ENCODE measurements around the gene SPECC1. TPM values are rescaled to one million over a fixed set of nuclear protein-coding genes. Genes with fewer than 3 reads are reported as not detected.
A peak's percentile ranks its signal among the peaks of the same experiment; 100 is the strongest.

SPECC1 gene
- total and polyA plus RNA-seq, 9 of the 15 experiments (the other 6 are each of a cell fraction or from before 2014, with no cell fraction given) = 2.4 to 19.6 (median 14.7) TPM

DNA sequence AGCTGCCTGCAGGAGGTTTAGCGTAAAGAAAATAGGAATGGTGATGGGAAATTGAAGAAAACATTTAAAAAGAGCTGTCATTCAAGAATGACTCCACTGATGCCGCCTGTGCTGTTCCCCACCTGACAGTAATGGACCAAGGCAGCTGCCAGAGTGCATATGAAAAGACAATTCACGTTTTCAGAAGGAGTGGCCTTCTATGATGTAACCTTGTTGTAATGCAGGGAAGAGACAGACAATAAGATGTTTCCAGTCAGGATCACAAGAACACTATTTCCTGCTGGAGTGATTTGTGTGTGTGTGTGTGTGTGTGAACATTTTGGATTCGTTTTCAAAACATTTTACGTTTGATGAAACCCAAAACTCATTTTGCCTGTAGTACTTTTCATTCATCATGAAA is 254.4 kb downstream of the SPECC1 start (continued):
- TF ChIP-seq NR2C1 (IDR thresholded peaks at IDR 0.05) (no peak), NR2C1 (tag; IDR thresholded peaks at IDR 0.05) (0 out of 2 replicates have a peak, but pooled peaks have one; percentile 18), EP300 (IDR thresholded peaks at IDR 0.05; ENCODE audit: low read length) (peak; percentile 30; the same call in 1 of the 2 replicates), SMAD4 (CRISPR knock-in tag; conservative IDR thresholded peaks at IDR 0.05) (peak; percentile 56; the same call in 1 of the 2 replicates), TAF7 (tag; IDR thresholded peaks at IDR 0.05) (no peak), ATF7 (IDR thresholded peaks at IDR 0.05) (peak; percentile 64; the same call in 1 of the 2 replicates), ZNF175 (CRISPR knock-in tag; IDR thresholded peaks at IDR 0.05; ENCODE audit: low read depth) (peak; percentile 70), EP400 (IDR thresholded peaks at IDR 0.05) (no peak), LEF1 (IDR thresholded peaks at IDR 0.05) (peak; percentile 16; the same call in 1 of the 2 replicates)

DNA sequence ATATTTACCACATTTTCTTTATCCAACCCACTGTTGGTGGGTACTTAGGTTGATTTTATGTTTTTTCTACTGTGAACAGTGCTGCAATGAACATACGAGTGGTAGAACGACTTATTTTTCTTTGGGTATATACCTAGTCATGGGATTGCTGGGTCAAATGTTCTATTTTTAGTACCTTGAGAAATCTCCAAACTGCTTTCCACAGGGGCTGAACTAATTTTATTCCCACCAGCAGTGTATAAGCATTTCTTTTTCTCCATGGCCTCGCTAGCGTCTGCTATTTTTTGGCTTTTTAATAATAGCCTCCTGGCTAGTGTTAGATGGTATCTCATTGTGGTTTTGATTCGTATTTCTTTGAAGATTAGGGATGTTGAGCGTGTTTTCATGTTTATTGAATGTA is 255.8 kb downstream of the SPECC1 start:
- Histone ChIP-seq H3K4me3 (no peak overlapping the region), H3K79me2 (ENCODE audit: control insufficient read depth, insufficient read depth, low read length) (no peaks in the 10 kb centered on the region), H3K9ac (ENCODE audit: insufficient read depth in 1 of 2, low read depth in 2 of 2, low read length in 2 of 2) (no peak overlapping the region), H3K36me3 (ENCODE audit: control insufficient read depth, insufficient read depth, low read length) (peaks cover 6% of the 10 kb centered on the region; the same call in 2 of the 3 replicates), H3K9me1 (ENCODE audit: control insufficient read depth, insufficient read depth, low read length) (no peaks in the 10 kb centered on the region), H3K4me1 (replicated peaks in 1 of 2; ENCODE audit: control insufficient read depth in 2 of 2, insufficient read depth in 2 of 2, low read length in 2 of 2) (peaks cover 4 to 14% of the 10 kb centered on the region in 2 experiments; a peak in 4 of 5 replicates), H3K27ac (ENCODE audit: extremely low read depth, low read depth, low read length) (no peak overlapping the region), H4K20me1 (replicated peaks; ENCODE audit: control insufficient read depth, insufficient read depth, low read length) (no peaks in the 10 kb centered on the region), H3K9me3 (replicated peaks; ENCODE audit: control insufficient read depth, insufficient read depth, low read depth, low read length) (no peaks in the 10 kb centered on the region), H3K4me2 (ENCODE audit: insufficient read depth, low read length) (no peak overlapping the region), H3K27me3 (ENCODE audit: control insufficient read depth in 2 of 2, insufficient read depth in 2 of 2, low read length in 2 of 2) (no peaks in the 10 kb centered on the region), H2AFZ (ENCODE audit: low read depth, low read length) (no peak overlapping the region)
- FAIRE-seq (no peak), ATAC-seq (no peak), DNase-seq (ENCODE audit: extremely low read depth in 1 of 4, low spot score in 3 of 4) (no peak)
- WGBS (ENCODE audit: insufficient coverage, low coverage, missing lambda C conversion rate) = 65% methylated on average over 4 of the region's 6 CpGs
- ChIA-PET CTCF (ENCODE audit: low intra/inter-chr PET ratio) (no interaction called here), POLR2A (no interaction called here)
- in situ Hi-C loops (cut with MboI) (no loop called here), intact Hi-C loops (cut with micrococcal nuclease) (no loop called here)
- BruUV-seq (replicated peaks) = no TSS peak
- no peak for TF ChIP-seq ELF2 (CRISPR knock-in tag; IDR thresholded peaks at IDR 0.05)
- TF ChIP-seq, protein P1, sequence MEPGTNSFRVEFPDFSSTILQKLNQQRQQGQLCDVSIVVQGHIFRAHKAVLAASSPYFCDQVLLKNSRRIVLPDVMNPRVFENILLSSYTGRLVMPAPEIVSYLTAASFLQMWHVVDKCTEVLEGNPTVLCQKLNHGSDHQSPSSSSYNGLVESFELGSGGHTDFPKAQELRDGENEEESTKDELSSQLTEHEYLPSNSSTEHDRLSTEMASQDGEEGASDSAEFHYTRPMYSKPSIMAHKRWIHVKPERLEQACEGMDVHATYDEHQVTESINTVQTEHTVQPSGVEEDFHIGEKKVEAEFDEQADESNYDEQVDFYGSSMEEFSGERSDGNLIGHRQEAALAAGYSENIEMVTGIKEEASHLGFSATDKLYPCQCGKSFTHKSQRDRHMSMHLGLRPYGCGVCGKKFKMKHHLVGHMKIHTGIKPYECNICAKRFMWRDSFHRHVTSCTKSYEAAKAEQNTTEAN (CRISPR knock-in tag; IDR thresholded peaks at IDR 0.05) = no peak
- TF ChIP-seq, protein P2, sequence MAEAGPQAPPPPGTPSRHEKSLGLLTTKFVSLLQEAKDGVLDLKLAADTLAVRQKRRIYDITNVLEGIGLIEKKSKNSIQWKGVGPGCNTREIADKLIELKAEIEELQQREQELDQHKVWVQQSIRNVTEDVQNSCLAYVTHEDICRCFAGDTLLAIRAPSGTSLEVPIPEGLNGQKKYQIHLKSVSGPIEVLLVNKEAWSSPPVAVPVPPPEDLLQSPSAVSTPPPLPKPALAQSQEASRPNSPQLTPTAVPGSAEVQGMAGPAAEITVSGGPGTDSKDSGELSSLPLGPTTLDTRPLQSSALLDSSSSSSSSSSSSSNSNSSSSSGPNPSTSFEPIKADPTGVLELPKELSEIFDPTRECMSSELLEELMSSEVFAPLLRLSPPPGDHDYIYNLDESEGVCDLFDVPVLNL (CRISPR knock-in tag; IDR thresholded peaks at IDR 0.05; ENCODE audit: low read depth) = no peak
- no peak for TF ChIP-seq ZNF143 (CRISPR knock-in tag; IDR thresholded peaks at IDR 0.05)
- TF ChIP-seq ZNF3 (CRISPR knock-in tag; IDR thresholded peaks at IDR 0.05) = no peak
